Measurements from ENCODE around the gene PAK4. TPM values are rescaled to one million over a fixed set of nuclear protein-coding genes. Genes with fewer than 3 reads are reported as not detected.

The PAK4 gene
- total RNA-seq, 1 experiment from 2014 or later = 55.2 TPM

GRCh38 chr19:39167461-39168257, 42.1 kb downstream of the PAK4 start:
- no peak for DNase-seq (ENCODE audit: low spot score)
- no peak overlapping the region for H3K4me3 ChIP-seq (ENCODE audit: low read depth, low read length, poor library complexity, severe bottlenecking)
- no peaks in the 10 kb centered on the region for H3K9me3 ChIP-seq (ENCODE audit: low read depth, low read length, poor library complexity, severe bottlenecking)
- intact Hi-C loops (cut with micrococcal nuclease; ENCODE audit: unreplicated experiment) = no loop called here
- H3K27me3 ChIP-seq (replicated peaks; ENCODE audit: insufficient read depth, low read depth, low read length, poor library complexity) = no peaks in the 10 kb centered on the region
- H3K27ac ChIP-seq (ENCODE audit: low read depth, low read length, poor library complexity, severe bottlenecking) = no peak overlapping the region
- ChIA-PET POLR2A (ENCODE audit: low non-redundant PET) (no interaction called here), CTCF (no interaction called here)
- H3K36me3 ChIP-seq (ENCODE audit: insufficient read depth, low read length, poor library complexity, severe bottlenecking) = peaks cover 4% of the 10 kb centered on the region
- BruUV-seq (replicated peaks) = no TSS peak
- no peaks in the 10 kb centered on the region for H3K4me1 ChIP-seq (ENCODE audit: insufficient read depth, low read length, poor library complexity, severe bottlenecking)
- no peak for TF ChIP-seq EZH2 (IDR thresholded peaks at IDR 0.05; ENCODE audit: borderline replicate concordance, low read depth, low read length, poor library complexity, severe bottlenecking)
- TF ChIP-seq, protein P1, sequence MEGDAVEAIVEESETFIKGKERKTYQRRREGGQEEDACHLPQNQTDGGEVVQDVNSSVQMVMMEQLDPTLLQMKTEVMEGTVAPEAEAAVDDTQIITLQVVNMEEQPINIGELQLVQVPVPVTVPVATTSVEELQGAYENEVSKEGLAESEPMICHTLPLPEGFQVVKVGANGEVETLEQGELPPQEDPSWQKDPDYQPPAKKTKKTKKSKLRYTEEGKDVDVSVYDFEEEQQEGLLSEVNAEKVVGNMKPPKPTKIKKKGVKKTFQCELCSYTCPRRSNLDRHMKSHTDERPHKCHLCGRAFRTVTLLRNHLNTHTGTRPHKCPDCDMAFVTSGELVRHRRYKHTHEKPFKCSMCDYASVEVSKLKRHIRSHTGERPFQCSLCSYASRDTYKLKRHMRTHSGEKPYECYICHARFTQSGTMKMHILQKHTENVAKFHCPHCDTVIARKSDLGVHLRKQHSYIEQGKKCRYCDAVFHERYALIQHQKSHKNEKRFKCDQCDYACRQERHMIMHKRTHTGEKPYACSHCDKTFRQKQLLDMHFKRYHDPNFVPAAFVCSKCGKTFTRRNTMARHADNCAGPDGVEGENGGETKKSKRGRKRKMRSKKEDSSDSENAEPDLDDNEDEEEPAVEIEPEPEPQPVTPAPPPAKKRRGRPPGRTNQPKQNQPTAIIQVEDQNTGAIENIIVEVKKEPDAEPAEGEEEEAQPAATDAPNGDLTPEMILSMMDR (conservative IDR thresholded peaks at IDR 0.05; ENCODE audit: low read depth, low read length) = no peak

DNA sequence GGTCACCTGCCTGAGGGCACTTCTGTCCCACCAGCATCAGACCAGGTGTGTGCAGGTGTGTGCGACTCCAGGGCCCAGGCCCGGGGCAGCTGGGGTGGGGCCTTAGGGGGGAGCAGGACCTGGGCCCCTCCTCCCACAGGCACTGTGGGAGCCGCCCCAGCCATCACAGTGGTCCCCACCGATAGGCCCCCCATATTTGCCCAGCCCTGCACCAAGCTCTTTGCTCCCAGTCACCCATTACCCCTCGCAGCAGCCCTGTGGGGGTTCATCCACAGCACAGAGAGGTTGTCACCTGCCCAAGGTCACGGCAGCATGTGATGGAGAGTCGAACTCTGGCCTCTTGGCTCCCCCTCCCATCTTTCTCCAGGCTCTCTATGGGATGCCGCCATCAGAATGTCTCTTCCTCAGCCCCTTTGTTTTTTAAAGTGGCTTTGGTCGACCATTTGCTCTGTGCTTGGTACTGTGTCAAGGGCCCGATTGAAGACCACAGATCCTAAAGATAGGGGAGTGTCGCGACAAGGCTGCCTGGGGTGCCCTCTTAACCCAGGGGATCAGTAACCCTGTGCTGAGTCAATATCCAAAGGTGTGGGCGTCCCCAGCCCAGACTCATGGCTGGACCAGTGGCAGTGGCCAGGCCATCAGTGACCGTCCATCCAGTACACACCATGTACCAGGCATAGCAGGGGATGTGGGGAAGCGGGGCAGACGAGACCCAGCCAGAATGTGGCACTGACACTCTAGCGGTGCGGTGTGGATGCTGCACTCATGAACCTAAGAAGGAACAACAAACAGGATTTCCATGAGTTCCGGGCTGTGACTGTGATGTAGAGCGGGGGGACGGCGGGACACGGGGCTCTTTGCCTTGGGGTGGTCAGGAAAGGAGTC, 42.9 kb downstream of the PAK4 start:
- ChIA-PET POLR2A (ENCODE audit: low non-redundant PET) (no interaction called here), CTCF (no interaction called here)
- Histone ChIP-seq H3K36me3 (ENCODE audit: insufficient read depth, low read length, poor library complexity, severe bottlenecking) (peaks cover 4% of the 10 kb centered on the region), H3K27ac (ENCODE audit: low read depth, low read length, poor library complexity, severe bottlenecking) (no peak overlapping the region), H3K4me1 (ENCODE audit: insufficient read depth, low read length, poor library complexity, severe bottlenecking) (no peaks in the 10 kb centered on the region), H3K27me3 (replicated peaks; ENCODE audit: insufficient read depth, low read depth, low read length, poor library complexity) (no peaks in the 10 kb centered on the region), H3K9me3 (ENCODE audit: low read depth, low read length, poor library complexity, severe bottlenecking) (no peaks in the 10 kb centered on the region), H3K4me3 (ENCODE audit: low read depth, low read length, poor library complexity, severe bottlenecking) (no peak overlapping the region)
- TF ChIP-seq, protein P1 (conservative IDR thresholded peaks at IDR 0.05; ENCODE audit: low read depth, low read length) = no peak
- no peak for TF ChIP-seq EZH2 (IDR thresholded peaks at IDR 0.05; ENCODE audit: borderline replicate concordance, low read depth, low read length, poor library complexity, severe bottlenecking)
- intact Hi-C loops (cut with micrococcal nuclease; ENCODE audit: unreplicated experiment) = no loop called here
- DNase-seq (ENCODE audit: low spot score) = no peak
- BruUV-seq (replicated peaks) = no TSS peak

GRCh38 chr19:39169143-39169810, 43.7 kb downstream of the PAK4 start:
- BruUV-seq (replicated peaks) = no TSS peak
- POLR2A ChIA-PET (ENCODE audit: low non-redundant PET) = no interaction called here
- Histone ChIP-seq H3K4me3 (ENCODE audit: low read depth, low read length, poor library complexity, severe bottlenecking) (no peak overlapping the region), H3K27ac (ENCODE audit: low read depth, low read length, poor library complexity, severe bottlenecking) (no peak overlapping the region), H3K36me3 (ENCODE audit: insufficient read depth, low read length, poor library complexity, severe bottlenecking) (peaks cover 4% of the 10 kb centered on the region), H3K9me3 (ENCODE audit: low read depth, low read length, poor library complexity, severe bottlenecking) (no peaks in the 10 kb centered on the region), H3K27me3 (replicated peaks; ENCODE audit: insufficient read depth, low read depth, low read length, poor library complexity) (no peaks in the 10 kb centered on the region), H3K4me1 (ENCODE audit: insufficient read depth, low read length, poor library complexity, severe bottlenecking) (no peaks in the 10 kb centered on the region)
- intact Hi-C loops (cut with micrococcal nuclease; ENCODE audit: unreplicated experiment) = no loop called here
- TF ChIP-seq, protein P1 (conservative IDR thresholded peaks at IDR 0.05; ENCODE audit: low read depth, low read length) = no peak
- TF ChIP-seq EZH2 (IDR thresholded peaks at IDR 0.05; ENCODE audit: borderline replicate concordance, low read depth, low read length, poor library complexity, severe bottlenecking) = no peak
- DNase-seq (ENCODE audit: low spot score) = no peak
- CTCF ChIA-PET = no interaction called here

All from A673 (cell line).